ENCODE results near the gene NCKAP1.
"Not testable (repeated sequence)": the region's sequence is repeated elsewhere in the genome, so short reads cannot be mapped to it uniquely, and the experiment has no call there.

Gene NCKAP1, protein sequence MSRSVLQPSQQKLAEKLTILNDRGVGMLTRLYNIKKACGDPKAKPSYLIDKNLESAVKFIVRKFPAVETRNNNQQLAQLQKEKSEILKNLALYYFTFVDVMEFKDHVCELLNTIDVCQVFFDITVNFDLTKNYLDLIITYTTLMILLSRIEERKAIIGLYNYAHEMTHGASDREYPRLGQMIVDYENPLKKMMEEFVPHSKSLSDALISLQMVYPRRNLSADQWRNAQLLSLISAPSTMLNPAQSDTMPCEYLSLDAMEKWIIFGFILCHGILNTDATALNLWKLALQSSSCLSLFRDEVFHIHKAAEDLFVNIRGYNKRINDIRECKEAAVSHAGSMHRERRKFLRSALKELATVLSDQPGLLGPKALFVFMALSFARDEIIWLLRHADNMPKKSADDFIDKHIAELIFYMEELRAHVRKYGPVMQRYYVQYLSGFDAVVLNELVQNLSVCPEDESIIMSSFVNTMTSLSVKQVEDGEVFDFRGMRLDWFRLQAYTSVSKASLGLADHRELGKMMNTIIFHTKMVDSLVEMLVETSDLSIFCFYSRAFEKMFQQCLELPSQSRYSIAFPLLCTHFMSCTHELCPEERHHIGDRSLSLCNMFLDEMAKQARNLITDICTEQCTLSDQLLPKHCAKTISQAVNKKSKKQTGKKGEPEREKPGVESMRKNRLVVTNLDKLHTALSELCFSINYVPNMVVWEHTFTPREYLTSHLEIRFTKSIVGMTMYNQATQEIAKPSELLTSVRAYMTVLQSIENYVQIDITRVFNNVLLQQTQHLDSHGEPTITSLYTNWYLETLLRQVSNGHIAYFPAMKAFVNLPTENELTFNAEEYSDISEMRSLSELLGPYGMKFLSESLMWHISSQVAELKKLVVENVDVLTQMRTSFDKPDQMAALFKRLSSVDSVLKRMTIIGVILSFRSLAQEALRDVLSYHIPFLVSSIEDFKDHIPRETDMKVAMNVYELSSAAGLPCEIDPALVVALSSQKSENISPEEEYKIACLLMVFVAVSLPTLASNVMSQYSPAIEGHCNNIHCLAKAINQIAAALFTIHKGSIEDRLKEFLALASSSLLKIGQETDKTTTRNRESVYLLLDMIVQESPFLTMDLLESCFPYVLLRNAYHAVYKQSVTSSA

DNA sequence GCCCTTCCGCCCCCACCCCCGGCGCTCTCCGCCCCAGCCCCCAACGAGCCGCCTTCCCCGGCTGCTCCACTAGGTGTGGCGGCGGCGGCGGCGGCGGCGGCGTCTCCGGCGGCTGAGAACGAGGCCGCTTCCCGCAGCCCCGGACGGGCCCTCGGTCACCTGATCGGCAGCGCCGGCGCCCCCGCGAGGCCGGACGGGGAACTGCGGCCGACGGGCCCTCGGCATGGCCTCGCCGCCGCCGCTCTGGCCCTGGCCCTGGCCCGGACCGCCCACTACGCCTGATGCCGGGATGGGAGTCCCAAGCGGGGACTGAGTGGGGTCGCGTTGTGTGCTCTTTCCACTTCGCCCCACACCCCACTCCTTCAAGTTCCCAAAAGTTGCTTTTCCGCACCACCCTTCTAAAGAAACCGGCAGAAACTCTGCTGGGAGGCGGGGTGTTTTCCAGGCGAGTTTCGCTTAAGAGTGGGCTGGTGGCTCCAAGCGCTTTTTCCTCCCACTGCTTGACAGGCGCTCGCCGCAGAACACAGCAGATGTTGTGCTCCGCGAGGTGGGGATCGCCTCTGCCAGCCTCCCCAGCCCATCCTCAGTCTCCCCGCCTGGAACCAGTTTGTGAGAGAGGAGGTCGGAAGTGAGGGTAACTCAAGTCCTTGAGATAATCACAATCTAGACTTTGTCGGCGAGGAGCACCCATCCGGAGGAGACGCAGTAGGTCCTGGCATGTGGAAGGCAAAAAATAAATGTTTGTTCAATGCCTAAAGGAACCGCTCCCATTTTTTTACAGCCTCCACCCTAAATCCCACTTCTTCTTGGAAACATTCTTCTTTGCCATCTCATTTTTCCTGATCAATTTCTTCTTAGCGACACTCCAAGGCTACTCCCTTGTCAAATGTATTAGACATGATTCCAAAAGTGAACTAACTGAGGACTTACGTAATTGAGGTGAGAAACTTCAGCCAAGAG, at the start of gene NCKAP1:
TSS of gene NCKAP1 (minus strand) at position 117 of the 960 bp plus-strand sequence. CDS start 358 bp downstream, outside the sequence.
- DNase-seq (ENCODE audit: low read depth in 2 of 2), result peak; percentile 71 to 85

DNA sequence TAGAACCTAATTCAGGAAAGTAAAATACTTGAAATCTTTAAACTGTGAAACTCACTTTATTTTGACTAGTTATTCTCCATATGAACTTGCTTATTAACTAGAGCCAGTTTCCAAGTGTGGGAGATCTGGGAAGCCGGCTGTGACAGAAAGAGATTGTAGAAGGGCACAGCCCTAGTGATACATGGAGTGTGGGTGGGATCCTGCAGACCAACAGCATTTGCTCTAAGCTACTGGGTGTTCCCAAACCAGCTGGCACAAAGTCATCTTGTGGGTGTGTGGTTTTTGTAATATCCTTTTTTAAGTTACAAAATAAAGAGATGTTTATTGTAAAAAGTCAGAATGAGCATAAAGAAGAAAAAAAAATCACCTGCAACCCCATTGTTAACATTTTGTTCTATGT, 43.7 kb upstream of the NCKAP1 start:
- DNase-seq (ENCODE audit: low read depth in 2 of 2), result no peak

DNA sequence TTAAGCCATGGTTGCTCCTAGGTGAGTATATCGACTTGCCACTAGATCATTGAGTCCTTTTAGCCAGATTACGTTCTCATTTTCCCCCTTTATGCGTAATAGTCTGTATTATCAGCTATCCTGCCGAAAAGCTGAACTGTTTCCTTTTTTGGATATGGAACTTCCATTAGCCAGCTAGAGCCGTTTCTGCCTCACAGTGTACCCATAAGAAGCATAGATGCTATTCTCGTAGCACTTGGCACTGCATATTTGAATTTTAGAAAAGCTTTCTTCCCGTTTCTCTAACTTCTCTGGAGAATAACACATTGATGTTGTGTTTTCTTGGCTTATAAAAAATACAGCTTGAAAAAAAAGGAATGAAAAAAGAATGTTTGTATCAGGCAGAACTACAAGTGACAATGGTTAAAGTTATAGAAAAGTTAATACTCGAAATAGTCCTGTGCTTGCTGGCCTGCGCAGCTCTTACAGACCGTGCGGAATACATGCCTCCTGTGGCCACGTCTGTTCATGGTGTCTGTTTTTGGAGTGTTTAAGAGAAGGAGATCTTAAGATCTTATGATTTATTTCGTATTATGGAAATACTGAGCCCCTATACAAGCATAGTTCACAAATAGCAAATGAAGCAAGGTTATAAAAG, 41.0 kb upstream of the NCKAP1 start:
- no peak for DNase-seq (ENCODE audit: low read depth in 2 of 2)

DNA sequence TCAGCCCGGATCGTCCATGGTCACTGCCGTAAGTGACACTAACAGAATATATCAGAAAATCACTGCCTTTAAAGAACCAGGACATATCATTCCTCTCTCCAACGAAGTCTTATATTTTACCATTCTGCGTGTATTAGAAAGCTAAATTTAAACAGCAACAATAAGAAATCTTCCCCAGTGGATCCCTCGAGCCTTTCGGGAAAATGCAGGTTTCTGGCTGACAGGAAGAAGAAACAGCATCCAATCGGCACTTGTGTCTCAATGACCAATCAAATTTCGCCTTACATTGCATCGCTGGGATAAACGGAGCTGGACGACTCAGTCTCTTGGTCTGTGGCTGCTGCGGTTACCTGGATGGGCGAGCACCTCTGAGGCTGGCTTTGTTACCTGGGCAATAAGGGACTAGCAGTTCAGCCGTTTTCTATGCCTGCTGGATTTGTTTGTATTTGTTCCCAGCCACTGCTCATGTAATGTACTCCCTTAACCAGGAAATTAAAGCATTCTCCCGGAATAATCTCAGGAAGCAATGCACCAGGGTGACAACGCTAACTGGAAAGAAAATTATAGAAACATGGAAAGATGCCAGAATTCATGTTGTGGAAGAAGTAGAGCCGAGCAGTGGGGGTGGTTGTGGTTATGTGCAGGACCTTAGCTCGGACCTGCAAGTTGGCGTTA, 40.3 kb upstream of the NCKAP1 start, which contains the start of gene DUSP19:
TSS of gene DUSP19 (plus strand) at position 284 of the 675 bp plus-strand sequence. CDS start at position 471, 187 bp downstream.
- DNase-seq (ENCODE audit: low read depth in 2 of 2), result peak; percentile 64 to 78

DNA sequence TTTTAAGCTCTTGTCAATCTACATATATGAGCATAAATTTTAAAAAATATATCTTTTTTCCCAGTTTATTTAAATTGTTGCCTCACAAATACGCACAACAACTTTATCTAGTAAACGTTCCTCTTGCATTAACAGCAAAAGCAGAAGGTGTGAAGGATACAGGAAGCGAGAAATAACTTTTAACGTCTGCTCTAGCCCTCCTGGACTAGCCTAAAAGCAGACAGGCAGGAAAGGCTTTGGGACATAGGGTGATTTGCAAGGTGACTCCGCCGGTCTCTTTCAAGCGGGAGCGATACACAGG, 39.9 kb upstream of the NCKAP1 start:
- no peak for DNase-seq (ENCODE audit: low read depth in 2 of 2)

DNA sequence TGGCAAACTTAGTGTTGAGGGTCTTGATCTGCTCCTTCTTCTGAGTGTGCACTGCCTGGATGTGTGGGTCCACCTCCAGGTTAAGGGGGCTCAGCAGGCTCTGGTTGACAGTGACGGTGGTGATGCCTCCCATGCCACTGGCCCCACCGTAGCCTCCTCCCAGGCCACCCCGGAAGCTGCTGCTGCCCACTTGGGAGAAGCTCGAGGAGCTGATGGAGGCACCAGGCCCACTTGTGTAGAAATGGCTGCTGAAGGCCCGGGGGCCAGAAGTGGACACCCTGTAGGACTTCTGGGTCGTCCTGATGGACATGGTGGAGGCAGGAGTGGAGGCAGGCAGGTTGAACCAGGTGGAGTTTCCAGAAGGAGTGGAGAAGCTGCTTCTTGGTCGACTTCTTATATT, 33.9 kb upstream of the NCKAP1 start:
- DNase-seq (ENCODE audit: low read depth in 2 of 2), result no peak

DNA sequence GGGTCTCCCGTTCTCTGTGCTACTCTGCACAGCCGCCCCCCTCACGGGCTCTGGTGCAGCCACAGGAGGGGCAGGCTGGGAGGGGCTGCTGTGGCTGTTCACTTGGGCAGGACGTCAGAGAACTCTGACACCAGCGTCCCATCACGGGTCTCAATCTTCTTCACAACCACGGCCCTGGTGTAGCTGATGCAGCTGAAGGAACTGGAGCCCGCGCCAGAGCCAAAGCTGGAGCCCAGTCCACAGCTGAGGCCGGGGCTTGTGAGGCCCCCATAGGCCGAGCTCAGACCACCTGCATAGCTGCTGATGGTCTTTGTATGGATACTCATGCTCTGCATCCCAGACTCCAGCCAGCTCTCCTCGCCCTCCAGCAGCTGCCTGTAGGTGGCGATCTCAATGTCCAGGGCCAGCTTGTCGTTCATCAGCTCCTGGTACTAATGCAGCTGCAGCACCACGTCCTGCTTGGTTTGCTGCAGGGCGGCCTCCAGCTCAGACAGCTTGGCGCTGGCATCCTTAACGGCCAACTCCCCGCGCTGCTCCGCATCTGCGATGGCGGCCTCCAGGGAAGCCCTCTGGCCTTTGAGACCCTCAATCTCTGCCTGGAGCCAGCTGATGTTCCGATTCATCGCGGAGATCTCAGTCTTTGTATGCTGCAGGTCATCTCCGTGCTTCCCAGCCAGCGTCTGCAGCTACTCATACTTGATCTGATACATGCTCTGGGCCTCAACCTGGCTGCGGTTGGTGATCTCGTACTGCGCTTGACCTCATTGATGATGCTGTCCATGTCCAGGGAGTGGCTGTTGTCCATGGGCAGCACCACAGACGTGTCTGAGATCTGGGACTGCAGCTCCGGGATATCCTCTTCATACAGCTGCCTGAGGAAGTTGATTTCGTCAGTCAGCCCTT, 32.9 kb upstream of the NCKAP1 start:
- no peak for DNase-seq (ENCODE audit: low read depth in 2 of 2)

DNA sequence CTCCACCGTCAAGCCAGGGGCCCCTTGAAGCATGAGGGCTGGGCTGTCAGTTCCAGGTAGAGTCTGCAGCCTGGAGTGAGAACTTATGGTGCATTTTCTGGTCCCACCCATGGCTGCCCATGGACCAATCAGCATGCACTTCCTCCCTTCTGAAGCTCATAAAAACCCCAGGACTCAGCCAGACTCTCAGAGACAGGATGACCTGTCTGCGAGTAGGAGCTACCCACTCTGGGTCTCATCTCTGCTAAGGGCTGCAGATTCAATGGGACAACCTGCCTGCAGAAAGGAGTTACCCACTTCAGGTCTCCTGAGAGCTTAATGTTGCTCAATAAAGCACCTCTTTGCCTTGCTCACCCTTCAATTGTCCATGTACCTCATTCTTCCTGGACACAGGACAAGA, 30.9 kb upstream of the NCKAP1 start:
- no peak for DNase-seq (ENCODE audit: low read depth in 2 of 2)

DNA sequence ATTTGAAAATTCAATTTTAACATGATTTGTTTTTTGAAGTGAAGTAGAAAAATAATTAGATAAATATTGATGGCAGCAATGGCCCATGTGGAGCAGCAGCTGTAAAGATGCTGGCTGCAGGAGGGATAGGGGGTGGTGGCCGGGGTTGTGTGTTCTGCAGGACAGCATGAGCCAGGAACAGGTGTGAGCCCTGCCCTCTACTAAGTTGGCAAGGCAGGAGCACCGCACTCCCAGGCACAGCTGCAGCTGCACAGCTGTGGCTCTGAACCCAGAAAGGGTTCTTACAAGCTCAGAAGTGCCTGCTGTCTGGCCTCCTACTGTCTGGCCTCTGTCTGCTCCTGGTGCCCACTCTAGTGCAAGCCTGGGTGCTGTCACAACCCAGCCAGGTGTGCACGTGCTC, 30.3 kb upstream of the NCKAP1 start:
- no peak for DNase-seq (ENCODE audit: low read depth in 2 of 2)

DNA sequence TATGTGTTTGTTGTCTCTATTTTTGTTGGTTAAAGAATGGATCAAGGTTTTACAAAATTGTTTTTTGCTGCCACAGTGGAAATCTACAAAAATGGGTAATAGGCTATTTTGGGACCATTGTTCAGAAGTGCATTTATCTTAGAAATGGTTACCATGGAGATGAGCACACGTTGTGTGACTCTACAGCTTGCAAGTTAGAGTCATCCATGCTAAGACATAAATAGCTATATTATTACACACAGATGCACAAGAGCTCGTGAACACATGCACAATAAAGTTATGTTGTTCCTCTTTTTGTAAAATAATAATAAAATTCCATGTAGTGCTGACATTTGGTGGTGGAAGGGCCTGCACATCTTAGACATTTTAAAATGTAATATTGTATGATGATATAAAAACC, 24.8 kb upstream of the NCKAP1 start:
- no peak for DNase-seq (ENCODE audit: low read depth in 2 of 2)

DNA sequence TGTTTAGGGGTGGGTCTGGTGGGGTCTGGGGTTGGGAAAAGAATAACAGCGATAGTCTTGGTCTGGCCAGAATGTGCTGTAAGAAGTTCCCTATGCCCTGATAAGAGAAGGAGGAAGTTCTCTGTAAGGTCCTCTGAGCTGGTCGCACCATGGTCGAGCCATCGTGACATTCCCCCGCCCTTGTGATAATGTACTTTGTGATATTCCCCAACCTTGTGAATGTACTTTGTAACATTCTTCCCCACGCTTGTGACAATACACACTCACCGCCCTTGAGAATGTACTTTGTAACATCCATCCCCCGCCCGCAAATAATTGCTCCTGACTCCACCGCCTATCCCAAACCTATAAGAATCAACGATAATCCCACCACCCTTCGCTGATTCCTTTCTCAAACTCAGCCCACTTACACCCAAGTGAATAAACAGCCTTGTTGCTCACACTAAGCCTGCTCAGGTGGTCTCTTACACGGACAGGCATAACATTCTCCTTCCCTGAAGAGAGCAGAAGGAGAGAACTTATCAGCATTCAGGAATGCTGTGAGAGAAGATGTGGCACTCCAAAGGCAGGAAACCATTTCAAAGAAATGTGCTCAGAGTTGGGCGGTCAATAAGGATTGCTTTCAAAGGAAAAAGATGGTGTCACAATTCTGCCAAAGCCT, 22.4 kb upstream of the NCKAP1 start:
- DNase-seq (ENCODE audit: low read depth in 2 of 2), result no peak

DNA sequence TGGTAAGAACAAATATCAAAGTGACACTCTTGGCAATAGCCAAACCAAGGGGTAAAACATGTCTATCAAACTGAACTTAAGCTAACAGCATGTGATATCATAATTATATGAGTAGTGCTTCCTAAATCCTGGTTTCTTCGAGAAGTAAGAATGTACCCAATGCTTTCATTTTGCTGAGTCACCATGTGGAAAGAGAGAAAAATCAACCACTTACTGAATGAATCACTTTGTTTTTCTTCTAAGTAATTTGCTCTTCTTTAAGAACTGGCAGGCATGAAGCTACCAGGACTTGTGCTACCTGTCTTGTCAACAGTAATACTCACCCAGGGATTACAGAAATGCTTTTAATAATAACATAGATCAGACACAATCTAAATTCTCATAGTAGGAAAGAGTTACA, 21.3 kb upstream of the NCKAP1 start:
- DNase-seq (ENCODE audit: low read depth in 2 of 2), result no peak

DNA sequence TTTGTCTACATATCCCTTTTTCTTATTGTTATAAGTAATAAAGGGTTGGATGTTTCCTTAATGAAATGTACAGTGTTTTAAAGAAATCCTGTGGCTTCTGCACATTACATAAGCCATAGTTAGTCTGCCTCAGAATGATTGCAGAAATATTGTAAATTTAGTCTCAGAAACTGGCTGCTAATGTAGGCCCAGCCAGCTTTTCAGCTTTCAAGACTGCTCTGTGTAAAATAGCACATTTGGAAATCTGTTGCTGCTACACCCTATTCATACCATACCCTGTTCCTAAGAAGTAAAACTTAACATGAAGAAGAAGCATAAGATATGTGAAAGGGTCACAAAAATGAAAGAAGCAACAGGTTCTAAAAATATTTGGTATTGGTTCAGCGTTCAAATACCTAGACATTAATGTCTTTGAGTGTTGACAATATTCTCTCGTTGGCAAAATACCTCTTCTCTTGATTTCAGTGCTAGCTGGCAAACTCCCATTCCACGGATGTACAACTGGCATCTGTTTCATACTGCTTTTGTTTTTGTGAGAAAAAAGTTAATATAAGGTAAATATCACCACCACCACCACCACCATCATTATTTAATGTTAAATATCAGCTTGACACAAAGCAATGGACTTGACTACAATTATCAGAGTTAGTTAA, 19.2 kb upstream of the NCKAP1 start:
- DNase-seq (ENCODE audit: low read depth in 2 of 2), result no peak

DNA sequence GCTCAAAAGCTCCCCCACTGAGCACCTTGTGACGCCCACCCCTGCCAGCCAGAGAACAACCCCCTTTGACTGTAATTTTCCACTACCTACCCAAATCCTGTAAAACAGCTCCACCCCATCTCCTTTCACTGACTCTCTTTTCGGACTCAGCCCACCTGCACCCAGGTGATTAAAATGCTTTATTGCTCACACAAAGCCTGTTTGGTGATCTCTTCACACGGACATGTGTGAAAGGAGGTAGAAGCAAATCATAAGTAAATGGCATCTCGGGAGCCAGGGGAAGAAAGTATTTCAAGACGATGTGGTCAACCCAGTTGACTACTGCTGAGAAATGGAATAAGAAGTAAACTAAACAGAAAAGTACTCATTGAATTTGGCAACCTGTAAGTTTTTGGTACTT, 11.2 kb upstream of the NCKAP1 start:
- DNase-seq (ENCODE audit: low read depth in 2 of 2), result no peak

DNA sequence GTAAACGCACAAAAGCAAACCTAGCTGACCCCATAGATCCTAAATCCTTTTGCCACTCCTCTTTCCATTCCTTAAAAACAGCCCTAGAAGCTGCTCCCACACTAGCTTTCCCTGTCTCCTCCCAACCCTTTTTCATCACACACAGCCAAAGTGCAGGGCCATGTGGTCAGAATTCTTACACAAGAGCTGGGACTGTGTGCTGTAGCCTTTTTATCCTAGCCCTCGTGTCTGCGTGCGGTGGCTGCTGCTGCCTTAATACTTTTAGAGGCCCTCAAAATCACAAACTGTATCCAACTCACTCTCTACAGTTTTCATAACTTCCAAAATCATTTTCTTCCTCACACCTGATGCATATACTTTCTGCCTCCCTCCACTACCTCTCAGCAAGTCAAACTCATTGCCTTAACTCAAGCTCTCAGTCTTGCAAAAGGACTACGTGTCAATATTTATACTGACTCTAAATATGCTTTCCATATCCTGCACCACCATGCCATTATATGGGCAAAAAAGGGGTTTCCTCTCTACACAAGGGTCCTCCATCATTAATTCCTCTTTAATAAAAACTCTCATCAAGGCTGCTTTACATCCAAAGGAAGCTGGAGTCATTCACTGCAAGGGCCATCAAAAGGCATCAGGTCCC, 9.3 kb upstream of the NCKAP1 start:
- not testable (repeated sequence) for DNase-seq (ENCODE audit: low read depth in 2 of 2)

DNA sequence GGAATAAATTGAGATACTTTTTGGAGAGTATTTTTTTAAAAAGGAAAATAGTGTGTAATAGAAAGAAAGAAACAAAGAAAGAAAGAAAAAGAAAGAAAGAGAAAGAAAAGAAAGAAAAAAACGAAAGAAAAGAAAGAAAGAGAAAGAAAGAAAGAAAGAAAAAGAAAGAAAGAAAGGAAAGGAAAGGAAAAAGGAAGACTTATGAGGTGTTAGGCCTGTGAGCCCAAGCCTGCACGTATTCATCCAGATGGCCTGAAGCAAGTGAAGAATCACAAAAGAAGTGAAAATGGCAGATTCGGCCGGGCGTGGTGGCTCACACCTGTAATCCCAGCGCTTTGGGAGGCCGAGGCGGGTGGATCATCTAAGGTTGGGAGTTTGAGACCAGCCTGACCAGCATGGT, 5.3 kb upstream of the NCKAP1 start:
- DNase-seq (ENCODE audit: low read depth in 2 of 2), result not testable (repeated sequence)

DNA sequence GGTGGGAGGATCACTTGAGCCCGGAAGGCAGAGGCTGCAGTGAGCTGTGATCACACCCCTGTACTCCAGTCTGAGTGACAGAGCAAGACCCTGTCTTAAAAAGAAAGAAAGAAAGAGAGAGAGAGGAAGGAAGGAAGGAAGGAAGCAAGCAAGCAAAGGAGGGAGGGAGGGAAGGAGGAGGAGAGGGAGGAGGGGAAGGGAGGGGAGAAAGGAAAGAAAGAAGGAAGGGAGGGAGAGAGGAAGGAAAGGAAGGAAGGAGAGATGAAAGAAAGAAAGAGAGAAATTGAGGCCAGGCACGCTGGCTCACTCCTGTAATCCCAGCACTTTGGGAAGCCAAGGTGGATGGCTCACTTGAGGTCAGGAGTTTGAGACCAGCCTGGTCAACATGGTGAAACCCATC, 2.3 kb upstream of the NCKAP1 start:
- no peak for DNase-seq (ENCODE audit: low read depth in 2 of 2)
